ENCODE data around the gene FAIM2. TPM values are rescaled to one million over a fixed set of nuclear protein-coding genes. Genes with fewer than 3 reads are reported as not detected.

The FAIM2 gene
- total and polyA plus RNA-seq, 2 donors (not counting 3 experiments of a cell fraction or from before 2014, with no cell fraction given) = 0.01 TPM; not detected in 1

- no peak for TF ChIP-seq EZH2 (IDR thresholded peaks at IDR 0.05; ENCODE audit: borderline replicate concordance, low read depth, low read length, severe bottlenecking)
- TF ChIP-seq FOS (IDR thresholded peaks at IDR 0.05; ENCODE audit: borderline replicate concordance, insufficient read depth, low read length) = no peak
- TF ChIP-seq MYC (IDR thresholded peaks at IDR 0.05; ENCODE audit: low read depth, low read length) = no peak
- no peak for TF ChIP-seq POLR2A (IDR thresholded peaks at IDR 0.05; ENCODE audit: low read depth, low read length)
- TF ChIP-seq CTCF (IDR thresholded peaks at IDR 0.05; ENCODE audit: extremely low read depth in 1 of 2, insufficient read depth in 1 of 2, low read depth in 1 of 2, low read length in 2 of 2) = no peak
- no peak for TF ChIP-seq GATA2 (IDR thresholded peaks at IDR 0.05; ENCODE audit: insufficient read depth, insufficient read length, low read depth, low read length)
- TF ChIP-seq, protein P1, sequence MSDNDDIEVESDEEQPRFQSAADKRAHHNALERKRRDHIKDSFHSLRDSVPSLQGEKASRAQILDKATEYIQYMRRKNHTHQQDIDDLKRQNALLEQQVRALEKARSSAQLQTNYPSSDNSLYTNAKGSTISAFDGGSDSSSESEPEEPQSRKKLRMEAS (IDR thresholded peaks at IDR 0.05; ENCODE audit: insufficient read depth, insufficient read length) = no peak
- TF ChIP-seq JUN (IDR thresholded peaks at IDR 0.05; ENCODE audit: borderline replicate concordance, insufficient read depth, insufficient read length, low read depth) = no peak
- peaks cover 6% of the 10 kb centered on the region for H3K4me1 ChIP-seq (ENCODE audit: control insufficient read depth, extremely low read depth, insufficient read depth, low read length)
- no peaks in the 10 kb centered on the region for H3K9me3 ChIP-seq (replicated peaks; ENCODE audit: control insufficient read depth, insufficient read depth, low read length)
- FAIRE-seq = no peak
- intact Hi-C loops (cut with micrococcal nuclease) (no loop called here), dilution Hi-C loops (cut with MboI; ENCODE audit: extremely low pct_ligation_motif_present, low sequenced_read_pairs) (no loop called here)
- no peak overlapping the region for H3K27ac ChIP-seq (ENCODE audit: insufficient read depth, low read depth, low read length)
- no peak overlapping the region for H2AFZ ChIP-seq (ENCODE audit: low read depth, low read length)
- peaks cover 0 to 9% of the 10 kb centered on the region in 2 experiments for H3K27me3 ChIP-seq (ENCODE audit: control insufficient read depth in 2 of 2, insufficient read depth in 2 of 2, low read length in 2 of 2)
- ChIA-PET POLR2A (no interaction called here), CTCF (no interaction called here)
- no TSS peak for BruUV-seq (replicated peaks)
- H3K36me3 ChIP-seq (ENCODE audit: control insufficient read depth in 2 of 2, extremely low read depth in 1 of 2, insufficient read depth in 2 of 2, low read length in 2 of 2) = no peaks in the 10 kb centered on the region
- no peak for DNase-seq (ENCODE audit: low read depth, low spot score)
- no peaks in the 10 kb centered on the region for H4K20me1 ChIP-seq (replicated peaks; ENCODE audit: control insufficient read depth, extremely low read depth, insufficient read depth, low read length)
- no peak overlapping the region for H3K9ac ChIP-seq (replicated peaks; ENCODE audit: extremely low read depth, insufficient read depth, low read length)
- no peak overlapping the region for H3K4me2 ChIP-seq (ENCODE audit: insufficient read depth, low read length)
- H3K79me2 ChIP-seq (ENCODE audit: control insufficient read depth, insufficient read depth, low read length) = no peaks in the 10 kb centered on the region
- H3K4me3 ChIP-seq (replicated peaks in 1 of 3; ENCODE audit: insufficient read depth in 1 of 3, low read depth in 1 of 3, low read length in 3 of 3) = no peak overlapping the region
- H3K9me1 ChIP-seq (replicated peaks; ENCODE audit: control insufficient read depth, extremely low read depth, insufficient read depth, low read length) = no peaks in the 10 kb centered on the region
Measured at GRCh38 chr12:49895773-49896172, 7.9 kb downstream of the FAIM2 start.
